ENCODE results near the gene LYST.
"Not testable (repeated sequence)": the region's sequence is repeated elsewhere in the genome, so short reads cannot be mapped to it uniquely, and the experiment has no call there.

Gene LYST

DNA sequence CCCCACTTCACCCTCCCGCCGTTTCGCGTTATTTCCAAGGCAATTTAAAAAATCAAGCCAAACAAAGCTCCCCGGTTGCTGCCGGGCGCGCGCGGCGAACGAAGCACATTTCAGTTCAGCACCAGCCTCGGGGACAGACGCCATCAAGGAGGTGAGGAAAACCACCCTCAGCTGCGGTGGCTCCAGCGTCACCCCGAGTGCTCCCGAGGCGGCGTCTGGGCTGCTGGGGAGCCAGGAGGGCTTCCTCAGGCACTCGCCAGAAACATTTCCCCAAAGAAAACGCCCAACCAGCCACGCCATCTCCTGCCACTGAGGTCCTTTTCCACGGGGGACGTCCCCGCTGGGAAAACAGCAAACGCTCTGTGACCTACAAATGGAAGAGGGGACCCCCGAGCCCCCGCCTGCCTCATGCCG, 217.7 kb downstream of the LYST start:
- Histone ChIP-seq H3K9ac (ENCODE audit: low read depth, low read length, poor library complexity, severe bottlenecking) (no peak overlapping the region), H2AFZ (ENCODE audit: low read length) (no peak overlapping the region), H3K4me2 (ENCODE audit: low read depth, low read length, poor library complexity, severe bottlenecking) (no peak overlapping the region)

DNA sequence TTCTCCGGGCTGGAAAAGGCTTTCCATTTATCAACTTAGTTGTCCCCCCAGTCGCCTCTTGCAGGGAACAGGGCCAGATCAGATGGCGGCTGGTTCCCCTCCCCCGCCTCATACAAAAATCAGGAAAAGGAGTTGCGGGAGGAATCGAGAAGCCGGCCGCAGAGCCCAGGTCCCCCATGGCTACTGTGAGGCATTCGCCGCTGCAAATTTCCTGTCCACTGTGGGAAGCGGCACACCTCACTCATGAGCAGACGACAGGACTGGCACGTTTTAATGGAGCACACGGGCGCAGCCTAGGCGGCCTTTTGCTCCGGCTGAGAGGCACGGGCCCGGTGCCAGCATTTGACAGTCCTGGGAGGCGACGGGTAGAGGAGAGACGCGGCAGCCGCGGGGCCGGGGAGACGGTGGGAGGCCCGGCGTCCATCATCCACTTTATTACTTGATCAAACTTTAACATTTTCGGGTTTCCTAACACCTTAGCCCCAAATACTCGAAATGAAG, 218.2 kb downstream of the LYST start:
- no peaks in the 10 kb centered on the region for H3K27me3 ChIP-seq (ENCODE audit: insufficient read depth, low read length, poor library complexity, severe bottlenecking)
- H3K9ac ChIP-seq (ENCODE audit: low read depth, low read length, poor library complexity, severe bottlenecking), result no peak overlapping the region
- no peaks in the 10 kb centered on the region for H3F3A ChIP-seq (ENCODE audit: low read depth)
- H3K36me3 ChIP-seq (ENCODE audit: insufficient read depth, low read length), result no peaks in the 10 kb centered on the region
- no peak overlapping the region for H3K4me3 ChIP-seq (ENCODE audit: low read length, poor library complexity, severe bottlenecking)
- no peaks in the 10 kb centered on the region for H4K20me1 ChIP-seq (ENCODE audit: insufficient read depth, low read length, poor library complexity, severe bottlenecking)
- no peak overlapping the region for H2AFZ ChIP-seq (ENCODE audit: low read length)
- H3K4me2 ChIP-seq (ENCODE audit: low read depth, low read length, poor library complexity, severe bottlenecking), result no peak overlapping the region
- TF ChIP-seq, protein P1, sequence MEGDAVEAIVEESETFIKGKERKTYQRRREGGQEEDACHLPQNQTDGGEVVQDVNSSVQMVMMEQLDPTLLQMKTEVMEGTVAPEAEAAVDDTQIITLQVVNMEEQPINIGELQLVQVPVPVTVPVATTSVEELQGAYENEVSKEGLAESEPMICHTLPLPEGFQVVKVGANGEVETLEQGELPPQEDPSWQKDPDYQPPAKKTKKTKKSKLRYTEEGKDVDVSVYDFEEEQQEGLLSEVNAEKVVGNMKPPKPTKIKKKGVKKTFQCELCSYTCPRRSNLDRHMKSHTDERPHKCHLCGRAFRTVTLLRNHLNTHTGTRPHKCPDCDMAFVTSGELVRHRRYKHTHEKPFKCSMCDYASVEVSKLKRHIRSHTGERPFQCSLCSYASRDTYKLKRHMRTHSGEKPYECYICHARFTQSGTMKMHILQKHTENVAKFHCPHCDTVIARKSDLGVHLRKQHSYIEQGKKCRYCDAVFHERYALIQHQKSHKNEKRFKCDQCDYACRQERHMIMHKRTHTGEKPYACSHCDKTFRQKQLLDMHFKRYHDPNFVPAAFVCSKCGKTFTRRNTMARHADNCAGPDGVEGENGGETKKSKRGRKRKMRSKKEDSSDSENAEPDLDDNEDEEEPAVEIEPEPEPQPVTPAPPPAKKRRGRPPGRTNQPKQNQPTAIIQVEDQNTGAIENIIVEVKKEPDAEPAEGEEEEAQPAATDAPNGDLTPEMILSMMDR (conservative IDR thresholded peaks at IDR 0.05; ENCODE audit: low read length), result no peak
- no peak for TF ChIP-seq EZH2phosphoT487 (IDR thresholded peaks at IDR 0.05; ENCODE audit: borderline replicate concordance)
- H3K4me1 ChIP-seq (ENCODE audit: insufficient read depth, low read length, poor library complexity, severe bottlenecking), result peaks cover 35% of the 10 kb centered on the region
- no peaks in the 10 kb centered on the region for H3K9me3 ChIP-seq (ENCODE audit: insufficient read depth, low read depth, low read length)
- no peaks in the 10 kb centered on the region for H3K9me2 ChIP-seq (replicated peaks; ENCODE audit: low read depth, low read length)
- no peaks in the 10 kb centered on the region for H3K79me2 ChIP-seq (ENCODE audit: insufficient read depth, low read length)

More for the DNA sequence above, 217.7 kb downstream of the LYST start:
- H3K36me3 ChIP-seq (ENCODE audit: insufficient read depth, low read length), result no peaks in the 10 kb centered on the region
- H3F3A ChIP-seq (ENCODE audit: low read depth), result no peaks in the 10 kb centered on the region
- H4K20me1 ChIP-seq (ENCODE audit: insufficient read depth, low read length, poor library complexity, severe bottlenecking), result no peaks in the 10 kb centered on the region
- H3K4me3 ChIP-seq (ENCODE audit: low read length, poor library complexity, severe bottlenecking), result no peak overlapping the region
- H3K79me2 ChIP-seq (ENCODE audit: insufficient read depth, low read length), result no peaks in the 10 kb centered on the region
- TF ChIP-seq EZH2phosphoT487 (IDR thresholded peaks at IDR 0.05; ENCODE audit: borderline replicate concordance), result no peak
- TF ChIP-seq, protein P1 (conservative IDR thresholded peaks at IDR 0.05; ENCODE audit: low read length), result no peak
- peaks cover 30% of the 10 kb centered on the region for H3K4me1 ChIP-seq (ENCODE audit: insufficient read depth, low read length, poor library complexity, severe bottlenecking)
- H3K27me3 ChIP-seq (ENCODE audit: insufficient read depth, low read length, poor library complexity, severe bottlenecking), result no peaks in the 10 kb centered on the region
- H3K9me3 ChIP-seq (ENCODE audit: insufficient read depth, low read depth, low read length), result no peaks in the 10 kb centered on the region
- no peaks in the 10 kb centered on the region for H3K9me2 ChIP-seq (replicated peaks; ENCODE audit: low read depth, low read length)

- not testable (repeated sequence) for H3K9me2 ChIP-seq (replicated peaks; ENCODE audit: low read depth, low read length); H3F3A ChIP-seq (ENCODE audit: low read depth); H3K36me3 ChIP-seq (ENCODE audit: insufficient read depth, low read length); H3K79me2 ChIP-seq (ENCODE audit: insufficient read depth, low read length); H3K9me3 ChIP-seq (ENCODE audit: insufficient read depth, low read depth, low read length); H3K4me3 ChIP-seq (ENCODE audit: low read length, poor library complexity, severe bottlenecking); H4K20me1 ChIP-seq (ENCODE audit: insufficient read depth, low read length, poor library complexity, severe bottlenecking); H3K27me3 ChIP-seq (ENCODE audit: insufficient read depth, low read length, poor library complexity, severe bottlenecking); H2AFZ ChIP-seq (ENCODE audit: low read length); H3K9ac ChIP-seq (ENCODE audit: low read depth, low read length, poor library complexity, severe bottlenecking)
- H3K4me2 ChIP-seq (ENCODE audit: low read depth, low read length, poor library complexity, severe bottlenecking), result peak overlapping the region; percentile 2
- H3K4me1 ChIP-seq (ENCODE audit: insufficient read depth, low read length, poor library complexity, severe bottlenecking), result peaks cover 44% of the 10 kb centered on the region
These were observed 219.2 kb downstream of the LYST start for GRCh38 chr1:235647537-235647936.

DNA sequence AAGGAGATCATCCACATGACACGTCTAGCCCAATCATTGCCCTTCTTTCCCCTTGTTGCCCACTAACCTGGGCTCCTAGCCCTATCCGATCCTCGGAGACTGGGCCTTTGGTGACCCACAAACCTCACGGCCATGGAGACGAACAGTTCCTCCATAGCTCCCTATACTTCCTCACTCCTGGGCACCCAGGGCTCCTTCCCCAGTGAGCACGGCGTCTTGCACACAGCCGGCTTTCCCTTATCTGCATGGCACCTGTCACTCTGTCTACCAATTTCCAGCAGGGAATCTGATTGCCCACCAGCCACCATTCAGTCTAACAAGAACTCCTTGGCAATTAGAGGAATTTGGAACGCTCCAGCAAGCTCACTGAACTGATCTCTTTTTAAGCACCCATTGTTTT, 220.2 kb downstream of the LYST start:
- TF ChIP-seq, protein P1 (conservative IDR thresholded peaks at IDR 0.05; ENCODE audit: low read length), result no peak
- TF ChIP-seq EZH2phosphoT487 (IDR thresholded peaks at IDR 0.05; ENCODE audit: borderline replicate concordance), result no peak
- Histone ChIP-seq H3K9ac (ENCODE audit: low read depth, low read length, poor library complexity, severe bottlenecking) (no peak overlapping the region), H3F3A (ENCODE audit: low read depth) (peaks cover 5% of the 10 kb centered on the region), H4K20me1 (ENCODE audit: insufficient read depth, low read length, poor library complexity, severe bottlenecking) (no peaks in the 10 kb centered on the region), H2AFZ (ENCODE audit: low read length) (peak overlapping the region; percentile 37), H3K79me2 (ENCODE audit: insufficient read depth, low read length) (no peaks in the 10 kb centered on the region), H3K4me3 (ENCODE audit: low read length, poor library complexity, severe bottlenecking) (no peak overlapping the region), H3K9me3 (ENCODE audit: insufficient read depth, low read depth, low read length) (no peaks in the 10 kb centered on the region), H3K36me3 (ENCODE audit: insufficient read depth, low read length) (no peaks in the 10 kb centered on the region), H3K4me1 (ENCODE audit: insufficient read depth, low read length, poor library complexity, severe bottlenecking) (peaks cover 50% of the 10 kb centered on the region), H3K27me3 (ENCODE audit: insufficient read depth, low read length, poor library complexity, severe bottlenecking) (no peaks in the 10 kb centered on the region), H3K4me2 (ENCODE audit: low read depth, low read length, poor library complexity, severe bottlenecking) (peak overlapping the region; percentile 1), H3K9me2 (replicated peaks; ENCODE audit: low read depth, low read length) (no peaks in the 10 kb centered on the region)
